ENCODE data around the gene MRGPRG.

DNA sequence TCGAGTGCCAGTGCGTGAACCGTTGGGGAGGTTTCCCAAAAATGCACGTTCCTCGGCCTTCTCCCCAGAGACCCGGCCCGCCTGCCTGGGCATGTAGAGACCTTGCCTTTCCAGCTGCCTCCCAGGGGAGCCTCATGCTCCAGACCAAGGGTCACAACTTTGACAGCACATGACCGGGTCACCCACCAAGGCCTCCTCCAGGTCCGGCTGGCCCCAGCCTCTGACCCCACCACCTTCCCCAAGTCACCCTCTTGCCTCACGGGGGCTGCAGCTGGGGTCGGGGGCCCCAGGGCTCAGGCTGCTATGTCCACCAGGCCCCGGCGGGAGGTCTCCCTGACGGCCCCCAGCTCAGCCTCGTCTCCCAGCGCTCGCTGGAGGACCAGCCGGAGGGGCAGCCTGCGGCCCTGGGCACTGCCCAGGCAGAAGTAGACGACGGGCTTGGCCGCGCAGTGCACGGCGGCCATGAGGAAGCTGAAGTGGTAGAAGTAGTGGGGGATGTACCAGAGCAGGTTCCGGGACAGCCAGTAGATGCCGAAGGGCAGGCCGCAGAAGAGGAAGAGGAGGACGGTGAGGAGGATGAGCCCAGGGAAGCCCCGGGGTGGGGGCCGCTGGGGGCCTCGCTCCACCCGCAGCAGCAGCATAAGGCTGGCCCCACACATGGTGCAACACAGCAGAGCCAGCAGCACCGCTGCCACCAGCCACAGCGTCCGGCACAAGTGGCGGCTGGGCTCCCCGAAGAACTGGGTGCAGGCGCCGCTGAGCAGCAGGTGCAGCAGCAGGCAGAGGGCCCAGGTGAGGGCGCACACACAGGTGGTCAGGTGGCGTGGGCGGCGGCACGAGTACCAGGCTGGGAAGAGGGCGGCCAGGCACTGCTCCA, 9.2 kb upstream of the MRGPRG start:
- TF ChIP-seq, protein P1, sequence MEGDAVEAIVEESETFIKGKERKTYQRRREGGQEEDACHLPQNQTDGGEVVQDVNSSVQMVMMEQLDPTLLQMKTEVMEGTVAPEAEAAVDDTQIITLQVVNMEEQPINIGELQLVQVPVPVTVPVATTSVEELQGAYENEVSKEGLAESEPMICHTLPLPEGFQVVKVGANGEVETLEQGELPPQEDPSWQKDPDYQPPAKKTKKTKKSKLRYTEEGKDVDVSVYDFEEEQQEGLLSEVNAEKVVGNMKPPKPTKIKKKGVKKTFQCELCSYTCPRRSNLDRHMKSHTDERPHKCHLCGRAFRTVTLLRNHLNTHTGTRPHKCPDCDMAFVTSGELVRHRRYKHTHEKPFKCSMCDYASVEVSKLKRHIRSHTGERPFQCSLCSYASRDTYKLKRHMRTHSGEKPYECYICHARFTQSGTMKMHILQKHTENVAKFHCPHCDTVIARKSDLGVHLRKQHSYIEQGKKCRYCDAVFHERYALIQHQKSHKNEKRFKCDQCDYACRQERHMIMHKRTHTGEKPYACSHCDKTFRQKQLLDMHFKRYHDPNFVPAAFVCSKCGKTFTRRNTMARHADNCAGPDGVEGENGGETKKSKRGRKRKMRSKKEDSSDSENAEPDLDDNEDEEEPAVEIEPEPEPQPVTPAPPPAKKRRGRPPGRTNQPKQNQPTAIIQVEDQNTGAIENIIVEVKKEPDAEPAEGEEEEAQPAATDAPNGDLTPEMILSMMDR (conservative IDR thresholded peaks at IDR 0.05; ENCODE audit: low read depth, low read length), result no peak
- TF ChIP-seq SMC3 (IDR thresholded peaks at IDR 0.05; ENCODE audit: low read depth, low read length), result no peak
- no peak for TF ChIP-seq CEBPB (IDR thresholded peaks at IDR 0.05; ENCODE audit: low read depth, low read length)
- no peak for TF ChIP-seq USF2 (IDR thresholded peaks at IDR 0.05; ENCODE audit: low read depth, low read length)
- TF ChIP-seq, protein P2, sequence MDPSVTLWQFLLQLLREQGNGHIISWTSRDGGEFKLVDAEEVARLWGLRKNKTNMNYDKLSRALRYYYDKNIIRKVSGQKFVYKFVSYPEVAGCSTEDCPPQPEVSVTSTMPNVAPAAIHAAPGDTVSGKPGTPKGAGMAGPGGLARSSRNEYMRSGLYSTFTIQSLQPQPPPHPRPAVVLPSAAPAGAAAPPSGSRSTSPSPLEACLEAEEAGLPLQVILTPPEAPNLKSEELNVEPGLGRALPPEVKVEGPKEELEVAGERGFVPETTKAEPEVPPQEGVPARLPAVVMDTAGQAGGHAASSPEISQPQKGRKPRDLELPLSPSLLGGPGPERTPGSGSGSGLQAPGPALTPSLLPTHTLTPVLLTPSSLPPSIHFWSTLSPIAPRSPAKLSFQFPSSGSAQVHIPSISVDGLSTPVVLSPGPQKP (IDR thresholded peaks at IDR 0.05; ENCODE audit: borderline replicate concordance, low read depth, low read length), result no peak
- TF ChIP-seq POLR2A (IDR thresholded peaks at IDR 0.05; ENCODE audit: low read depth, low read length), result no peak
- TF ChIP-seq MXI1 (IDR thresholded peaks at IDR 0.05; ENCODE audit: borderline replicate concordance, low read depth, low read length), result no peak
- no peak for TF ChIP-seq RAD21 (IDR thresholded peaks at IDR 0.05; ENCODE audit: low read length)
- no peak for TF ChIP-seq FOS (IDR thresholded peaks at IDR 0.05; ENCODE audit: low read depth, low read length)

Data from IMR-90 (cell line).